Neural progenitor cell (in vitro differentiated cells): ENCODE measurements around the gene LDLRAD4. TPM values are rescaled to one million over a fixed set of nuclear protein-coding genes. Genes with fewer than 3 reads are reported as not detected.

Source experiments
- DNase-seq: peaks from one replicate; pipeline ENCODE4 v3.0.0-alpha.2; 2016; ENCODE audit warnings: low spot score
- H2AFZ ChIP-seq: fragments of 200-600 bp; sonication (generic); replicated peaks from 2 replicates; pipeline ENCODE4 v1.6.1; 2016; ENCODE audit warnings: antibody characterized with exemption
- H3F3A ChIP-seq: fragments of 200-600 bp; sonication (generic); 2 replicates; pipeline ENCODE4 v1.6.1; 2016; ENCODE audit warnings: antibody characterized with exemption, low read depth
- H3K27ac ChIP-seq: fragments of 200-600 bp; sonication (generic); 2 replicates; pipeline ENCODE4 v1.5.1; 2016; ENCODE audit warnings: mild to moderate bottlenecking
- H3K27me3 ChIP-seq: fragments of 200-600 bp; sonication (generic); 2 replicates; pipeline ENCODE4 v1.6.1; 2016; ENCODE audit warnings: mild to moderate bottlenecking, moderate library complexity
- H3K36me3 ChIP-seq: fragments of 200-600 bp; sonication (generic); 2 replicates; pipeline ENCODE4 v1.5.1; 2016
- H3K4me1 ChIP-seq: fragments of 200-600 bp; sonication (generic); 2 replicates; pipeline ENCODE4 v1.6.1; 2016; ENCODE audit warnings: mixed run types
- H3K4me2 ChIP-seq: fragments of 200-600 bp; sonication (generic); 2 replicates; pipeline ENCODE4 v1.6.1; 2016
- H3K4me3 ChIP-seq: fragments of 200-600 bp; sonication (generic); 2 replicates; pipeline ENCODE4 v1.5.1; 2016
- H3K79me2 ChIP-seq: fragments of 200-600 bp; sonication (generic); 2 replicates; pipeline ENCODE4 v1.6.1; 2016; ENCODE audit warnings: low read depth
- H3K9ac ChIP-seq: fragments of 200-600 bp; sonication (generic); 2 replicates; pipeline ENCODE4 v1.6.1; 2016
- H3K9me3 ChIP-seq: fragments of 200-600 bp; sonication (generic); 2 replicates; pipeline ENCODE4 v1.5.1; 2016; ENCODE audit warnings: low read depth
- H4K20me1 ChIP-seq: fragments of 200-600 bp; sonication (generic); 2 replicates; pipeline ENCODE4 v1.6.1; 2016; ENCODE audit warnings: low read depth
- H3K27ac Mint-ChIP-seq: 3 replicates; pipeline ENCODE4 v1.8.0; 2021; ENCODE audit warnings: mixed read lengths
- H3K27me3 Mint-ChIP-seq: 2 replicates; pipeline ENCODE4 v1.8.0; 2022; ENCODE audit warnings: low read depth, mild to moderate bottlenecking, inconsistent platforms, moderate library complexity, mixed read lengths; ENCODE audit not compliant: insufficient read depth
- H3K36me3 Mint-ChIP-seq: 3 replicates; pipeline ENCODE4 v1.8.0; 2021; ENCODE audit warnings: mixed read lengths
- H3K4me1 Mint-ChIP-seq: 3 replicates; pipeline ENCODE4 v1.8.0; 2021; ENCODE audit warnings: mixed read lengths
- H3K4me3 Mint-ChIP-seq: 3 replicates; pipeline ENCODE4 v1.8.0; 2021; ENCODE audit warnings: mild to moderate bottlenecking, moderate library complexity, mixed read lengths
- H3K9me3 Mint-ChIP-seq: 3 replicates; pipeline ENCODE4 v1.8.0; 2020; ENCODE audit warnings: mixed read lengths
- EZH2 ChIP-seq: fragments of 200-600 bp; sonication (generic); IDR thresholded peaks from 2 replicates; pipeline ENCODE4 v1.6.1; 2017; ENCODE audit warnings: antibody characterized with exemption, mild to moderate bottlenecking, moderate library complexity
- EZH2phosphoT487 ChIP-seq: fragments of 200-600 bp; sonication (generic); IDR thresholded peaks from 2 replicates; pipeline ENCODE4 v1.6.1; 2017; ENCODE audit warnings: antibody characterized with exemption
- total RNA-seq: library from RNA; depleted of rRNA; stranded (reverse); fragments of >200 nt; gene quantifications from 2 replicates; pipeline ENCODE4 v1.2.3, GENCODE V29; 2015; ENCODE audit warnings: low replicate concordance
- TF ChIP-seq, protein P1 (sequence below): fragments of 200-600 bp; sonication (generic); IDR thresholded peaks from 2 replicates; pipeline ENCODE4 v1.5.1; 2017; ENCODE audit warnings: antibody characterized with exemption, mild to moderate bottlenecking

The LDLRAD4 gene
- total RNA-seq, 1 donor from 2014 or later, result 0.65 TPM

- Histone ChIP-seq H4K20me1 (peaks cover 9% of the 10 kb centered on the region), H3F3A (no peaks in the 10 kb centered on the region), H3K27ac (no peak overlapping the region), H3K27me3 (peaks cover 32% of the 10 kb centered on the region), H3K9ac (no peak overlapping the region), H3K4me1 (peaks cover 6% of the 10 kb centered on the region), H2AFZ (no peak overlapping the region), H3K79me2 (no peaks in the 10 kb centered on the region), H3K4me2 (no peak overlapping the region), H3K9me3 (no peaks in the 10 kb centered on the region), H3K4me3 (no peak overlapping the region), H3K36me3 (no peaks in the 10 kb centered on the region)
- TF ChIP-seq EZH2phosphoT487 (no peak), EZH2 (no peak)
- TF ChIP-seq, protein P1, sequence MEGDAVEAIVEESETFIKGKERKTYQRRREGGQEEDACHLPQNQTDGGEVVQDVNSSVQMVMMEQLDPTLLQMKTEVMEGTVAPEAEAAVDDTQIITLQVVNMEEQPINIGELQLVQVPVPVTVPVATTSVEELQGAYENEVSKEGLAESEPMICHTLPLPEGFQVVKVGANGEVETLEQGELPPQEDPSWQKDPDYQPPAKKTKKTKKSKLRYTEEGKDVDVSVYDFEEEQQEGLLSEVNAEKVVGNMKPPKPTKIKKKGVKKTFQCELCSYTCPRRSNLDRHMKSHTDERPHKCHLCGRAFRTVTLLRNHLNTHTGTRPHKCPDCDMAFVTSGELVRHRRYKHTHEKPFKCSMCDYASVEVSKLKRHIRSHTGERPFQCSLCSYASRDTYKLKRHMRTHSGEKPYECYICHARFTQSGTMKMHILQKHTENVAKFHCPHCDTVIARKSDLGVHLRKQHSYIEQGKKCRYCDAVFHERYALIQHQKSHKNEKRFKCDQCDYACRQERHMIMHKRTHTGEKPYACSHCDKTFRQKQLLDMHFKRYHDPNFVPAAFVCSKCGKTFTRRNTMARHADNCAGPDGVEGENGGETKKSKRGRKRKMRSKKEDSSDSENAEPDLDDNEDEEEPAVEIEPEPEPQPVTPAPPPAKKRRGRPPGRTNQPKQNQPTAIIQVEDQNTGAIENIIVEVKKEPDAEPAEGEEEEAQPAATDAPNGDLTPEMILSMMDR, result no peak
- Mint-ChIP-seq H3K9me3 (no peaks in the 10 kb centered on the region), H3K36me3 (no peaks in the 10 kb centered on the region), H3K4me3 (no peak overlapping the region), H3K27ac (no peak overlapping the region), H3K27me3 (peaks cover 7% of the 10 kb centered on the region), H3K4me1 (peaks cover 28% of the 10 kb centered on the region)
- no peak for DNase-seq
Observed at GRCh38 chr18:13441736-13442135, 223.2 kb downstream of the LDLRAD4 start.

- Mint-ChIP-seq H3K9me3 (no peaks in the 10 kb centered on the region), H3K27ac (no peak overlapping the region), H3K27me3 (peaks cover 7% of the 10 kb centered on the region), H3K4me1 (peaks cover 25% of the 10 kb centered on the region), H3K36me3 (no peaks in the 10 kb centered on the region), H3K4me3 (no peak overlapping the region)
- Histone ChIP-seq H3F3A (peaks cover 2% of the 10 kb centered on the region), H3K36me3 (no peaks in the 10 kb centered on the region), H3K9ac (no peak overlapping the region), H3K4me2 (no peak overlapping the region), H3K79me2 (no peaks in the 10 kb centered on the region), H3K4me3 (no peak overlapping the region), H3K27ac (no peak overlapping the region), H4K20me1 (peaks cover 16% of the 10 kb centered on the region), H3K27me3 (peaks cover 40% of the 10 kb centered on the region), H2AFZ (no peak overlapping the region), H3K9me3 (no peaks in the 10 kb centered on the region), H3K4me1 (peaks cover 13% of the 10 kb centered on the region)
- TF ChIP-seq, protein P1, result no peak
- no peak for TF ChIP-seq EZH2phosphoT487
- TF ChIP-seq EZH2, result no peak
- DNase-seq, result no peak
Observed at GRCh38 chr18:13442451-13442850, 223.9 kb downstream of the LDLRAD4 start.

DNA sequence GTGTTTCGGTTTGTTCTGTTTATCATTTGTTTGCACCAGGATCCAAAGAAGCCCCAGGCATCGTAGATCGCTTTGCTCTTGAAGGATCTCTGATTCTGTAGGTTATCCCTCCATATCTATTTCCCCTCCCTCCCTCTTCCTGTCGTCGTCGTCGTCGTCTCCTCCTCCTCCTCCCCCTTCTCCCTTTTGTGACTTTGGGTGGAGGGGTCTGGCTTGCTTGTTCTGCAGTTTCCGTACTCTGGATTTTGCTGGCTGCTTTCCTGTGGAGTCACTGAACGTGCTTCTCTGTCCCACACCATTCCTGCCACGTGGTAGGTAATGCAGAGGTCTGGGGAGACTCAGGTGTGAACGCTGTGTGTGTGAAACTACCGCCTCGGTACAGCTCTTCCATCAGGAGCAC is 225.0 kb downstream of the LDLRAD4 start:
- Histone ChIP-seq H3F3A (peaks cover 11% of the 10 kb centered on the region), H4K20me1 (peaks cover 17% of the 10 kb centered on the region), H2AFZ (no peak overlapping the region), H3K9me3 (no peaks in the 10 kb centered on the region), H3K79me2 (no peaks in the 10 kb centered on the region), H3K36me3 (no peaks in the 10 kb centered on the region), H3K27me3 (peaks cover 51% of the 10 kb centered on the region), H3K4me2 (no peak overlapping the region), H3K27ac (no peak overlapping the region), H3K4me1 (peaks cover 19% of the 10 kb centered on the region), H3K9ac (no peak overlapping the region), H3K4me3 (no peak overlapping the region)
- Mint-ChIP-seq H3K36me3 (no peaks in the 10 kb centered on the region), H3K27ac (no peak overlapping the region), H3K4me1 (peaks cover 14% of the 10 kb centered on the region), H3K4me3 (no peak overlapping the region), H3K27me3 (peaks cover 9% of the 10 kb centered on the region), H3K9me3 (no peaks in the 10 kb centered on the region)
- no peak for DNase-seq
- TF ChIP-seq EZH2 (no peak), EZH2phosphoT487 (no peak)
- TF ChIP-seq, protein P1, result no peak
